ENCODE measurements around the gene IGFN1.

DNA sequence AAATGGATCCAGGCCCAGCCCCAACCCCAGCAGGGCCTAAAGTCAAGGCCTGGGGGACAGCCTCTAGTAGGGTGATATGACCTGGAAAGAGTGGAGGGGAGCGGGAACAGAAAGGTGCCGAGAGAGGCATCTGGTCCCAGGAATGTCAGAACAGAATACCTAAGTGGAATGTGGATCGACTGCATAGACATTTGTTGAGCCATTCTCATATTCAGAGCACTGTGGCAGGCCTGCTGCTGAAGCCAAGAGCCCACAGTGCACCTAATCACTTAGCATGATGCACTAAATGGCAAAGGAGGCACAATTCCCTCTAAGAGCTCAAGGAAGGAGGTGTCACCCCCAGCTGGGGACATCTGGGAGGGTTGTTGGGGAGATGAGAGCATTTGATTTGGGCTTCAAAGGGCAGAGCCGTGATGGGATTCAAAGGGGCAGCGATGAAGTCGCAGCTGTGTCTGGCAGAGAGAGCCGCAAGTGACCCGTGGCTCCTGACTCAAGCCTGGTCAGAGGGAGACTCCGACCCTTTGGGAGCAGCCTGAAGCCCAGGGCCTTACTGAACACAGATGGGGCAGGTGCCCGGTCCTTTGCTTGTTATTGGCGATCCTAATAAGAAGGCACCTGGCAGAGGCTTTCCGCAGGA, 84.1 kb downstream of the IGFN1 start:
- TF ChIP-seq, protein P1, sequence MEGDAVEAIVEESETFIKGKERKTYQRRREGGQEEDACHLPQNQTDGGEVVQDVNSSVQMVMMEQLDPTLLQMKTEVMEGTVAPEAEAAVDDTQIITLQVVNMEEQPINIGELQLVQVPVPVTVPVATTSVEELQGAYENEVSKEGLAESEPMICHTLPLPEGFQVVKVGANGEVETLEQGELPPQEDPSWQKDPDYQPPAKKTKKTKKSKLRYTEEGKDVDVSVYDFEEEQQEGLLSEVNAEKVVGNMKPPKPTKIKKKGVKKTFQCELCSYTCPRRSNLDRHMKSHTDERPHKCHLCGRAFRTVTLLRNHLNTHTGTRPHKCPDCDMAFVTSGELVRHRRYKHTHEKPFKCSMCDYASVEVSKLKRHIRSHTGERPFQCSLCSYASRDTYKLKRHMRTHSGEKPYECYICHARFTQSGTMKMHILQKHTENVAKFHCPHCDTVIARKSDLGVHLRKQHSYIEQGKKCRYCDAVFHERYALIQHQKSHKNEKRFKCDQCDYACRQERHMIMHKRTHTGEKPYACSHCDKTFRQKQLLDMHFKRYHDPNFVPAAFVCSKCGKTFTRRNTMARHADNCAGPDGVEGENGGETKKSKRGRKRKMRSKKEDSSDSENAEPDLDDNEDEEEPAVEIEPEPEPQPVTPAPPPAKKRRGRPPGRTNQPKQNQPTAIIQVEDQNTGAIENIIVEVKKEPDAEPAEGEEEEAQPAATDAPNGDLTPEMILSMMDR (IDR thresholded peaks at IDR 0.05; ENCODE audit: low read depth, low read length) = no peak
- no peak for TF ChIP-seq POLR2A (IDR thresholded peaks at IDR 0.05; ENCODE audit: extremely low read depth, insufficient read length)

Measured in NB4 (cell line).